Effector CD4-positive, alpha-beta T cell (primary cell): ENCODE data around the gene TFAM.
"Not testable (repeated sequence)": the region's sequence is repeated elsewhere in the genome, so short reads cannot be mapped to it uniquely, and the experiment has no call there.

Experiments
- DNase-seq: peaks from one replicate; pipeline ENCODE4 v3.0.0-alpha.2; 2020

Gene TFAM

GRCh38 chr10:58373442-58373827 lies 11.8 kb upstream of the TFAM start:
- DNase-seq: no peak

- DNase-seq: no peak
Measured at GRCh38 chr10:58382489-58382995, 2.7 kb upstream of the TFAM start.

GRCh38 chr10:58384095-58384494 lies 1.1 kb upstream of the TFAM start:
- no peak for DNase-seq

- DNase-seq: no peak
Measured at GRCh38 chr10:58384544-58384998, 639 bp upstream of the TFAM start.

GRCh38 chr10:58385784-58386112 lies 538 bp downstream of the TFAM start:
- DNase-seq: no peak

- no peak for DNase-seq
Measured at GRCh38 chr10:58389024-58389423, 3.8 kb downstream of the TFAM start.

GRCh38 chr10:58393317-58393716 lies 8.1 kb downstream of the TFAM start:
- DNase-seq: no peak

GRCh38 chr10:58394471-58394870 lies 9.3 kb downstream of the TFAM start:
- DNase-seq: no peak

GRCh38 chr10:58396057-58396456 lies 10.8 kb downstream of the TFAM start:
- DNase-seq: no peak

GRCh38 chr10:58397830-58398229 lies 12.6 kb downstream of the TFAM start:
- no peak for DNase-seq

- no peak for DNase-seq
Measured at GRCh38 chr10:58399410-58399809, 14.2 kb downstream of the TFAM start.

- DNase-seq: no peak
Measured at GRCh38 chr10:58400609-58401008, 15.4 kb downstream of the TFAM start.

- no peak for DNase-seq
Measured at GRCh38 chr10:58404001-58404400, 18.8 kb downstream of the TFAM start.

- no peak for DNase-seq
Measured at GRCh38 chr10:58409956-58410610, 24.9 kb downstream of the TFAM start.

- no peak for DNase-seq
Measured at GRCh38 chr10:58412502-58412961, 27.3 kb downstream of the TFAM start.

- DNase-seq: no peak
Measured at GRCh38 chr10:58414270-58415041, 29.2 kb downstream of the TFAM start.

- no peak for DNase-seq
Measured at GRCh38 chr10:58415757-58416156, 30.5 kb downstream of the TFAM start.

- not testable (repeated sequence) for DNase-seq
Measured at GRCh38 chr10:58417902-58418301, 32.7 kb downstream of the TFAM start.

- no peak for DNase-seq
Measured at GRCh38 chr10:58424176-58424575, 39.0 kb downstream of the TFAM start.

GRCh38 chr10:58428436-58428835 lies 43.2 kb downstream of the TFAM start:
- not testable (repeated sequence) for DNase-seq

- no peak for DNase-seq
Measured at GRCh38 chr10:58431903-58432302, 46.7 kb downstream of the TFAM start.

- DNase-seq: no peak
Measured at GRCh38 chr10:58433066-58433465, 47.9 kb downstream of the TFAM start.

GRCh38 chr10:58433571-58433970 lies 48.4 kb downstream of the TFAM start:
- DNase-seq: no peak

- DNase-seq: no peak
Measured at GRCh38 chr10:58435297-58435985, 50.2 kb downstream of the TFAM start.
